G401.6 (cell line): ENCODE data around the gene KIR2DL1.
"Not testable (repeated sequence)": the region's sequence is repeated elsewhere in the genome, so short reads cannot be mapped to it uniquely, and the experiment has no call there.

Source experiments
- FAIRE-seq: peaks from 2 replicates; lab custom pipeline; 2012; peaks lifted over from hg19 to GRCh38; lab: Jason Lieb, UNC

Gene KIR2DL1

DNA sequence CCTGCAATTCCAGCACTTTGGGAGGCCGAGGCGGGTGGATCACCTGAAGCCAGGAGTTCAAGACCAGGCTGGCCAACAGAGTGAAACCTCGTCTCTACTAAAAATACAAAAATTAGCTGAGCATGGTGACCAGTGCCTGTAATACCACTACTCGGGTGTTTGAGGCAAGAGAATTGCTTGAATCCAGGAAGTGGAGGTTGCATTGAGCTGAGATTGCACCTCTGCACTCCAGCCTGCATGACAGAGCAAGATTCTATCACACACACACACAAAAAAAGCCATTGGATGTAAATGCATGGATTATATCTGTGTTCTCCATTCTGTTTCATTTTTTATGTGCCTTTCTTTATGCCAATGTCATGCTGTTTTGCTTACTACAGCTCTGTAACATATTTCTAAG lies 54.8 kb downstream of the KIR2DL1 start:
- FAIRE-seq, result not testable (repeated sequence)

DNA sequence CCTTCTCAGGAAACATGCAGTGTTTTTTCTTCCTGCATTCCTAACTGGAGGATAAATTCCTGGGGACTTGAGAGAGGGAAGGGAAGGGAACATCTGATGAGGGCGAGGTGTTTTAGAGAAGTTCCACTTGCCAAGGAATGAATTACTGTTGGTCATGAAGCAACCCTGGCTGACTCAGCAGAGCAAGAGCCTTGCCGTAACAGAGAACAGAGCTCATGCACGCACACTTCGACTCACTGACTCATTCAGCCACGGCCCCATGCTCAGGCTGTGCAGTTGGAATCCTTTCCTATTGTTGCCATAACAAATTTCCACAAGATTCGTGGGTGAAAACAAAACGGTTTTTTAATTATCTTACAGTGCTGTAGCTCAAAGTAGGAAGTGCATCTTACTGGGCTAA lies 55.7 kb downstream of the KIR2DL1 start:
- FAIRE-seq, result not testable (repeated sequence)

DNA sequence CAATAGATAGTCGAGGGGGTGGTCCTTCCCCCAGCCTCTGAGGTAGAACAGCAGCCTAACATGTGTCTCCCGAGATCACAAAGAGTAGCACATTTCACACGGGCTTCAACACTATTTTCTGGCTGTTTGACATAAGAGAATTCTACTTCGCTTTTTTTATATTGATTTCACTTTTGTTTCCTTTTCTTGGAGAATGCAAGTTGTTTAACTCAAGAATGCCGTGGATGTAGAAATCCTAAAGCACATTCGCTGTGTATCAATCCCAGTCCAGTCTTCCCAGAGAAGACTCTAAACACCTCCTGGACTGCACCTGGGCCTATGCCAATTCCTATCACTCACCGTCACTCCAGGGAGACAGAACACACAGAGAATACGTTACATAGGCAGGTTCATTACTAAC lies 58.5 kb downstream of the KIR2DL1 start:
- FAIRE-seq, result not testable (repeated sequence)

DNA sequence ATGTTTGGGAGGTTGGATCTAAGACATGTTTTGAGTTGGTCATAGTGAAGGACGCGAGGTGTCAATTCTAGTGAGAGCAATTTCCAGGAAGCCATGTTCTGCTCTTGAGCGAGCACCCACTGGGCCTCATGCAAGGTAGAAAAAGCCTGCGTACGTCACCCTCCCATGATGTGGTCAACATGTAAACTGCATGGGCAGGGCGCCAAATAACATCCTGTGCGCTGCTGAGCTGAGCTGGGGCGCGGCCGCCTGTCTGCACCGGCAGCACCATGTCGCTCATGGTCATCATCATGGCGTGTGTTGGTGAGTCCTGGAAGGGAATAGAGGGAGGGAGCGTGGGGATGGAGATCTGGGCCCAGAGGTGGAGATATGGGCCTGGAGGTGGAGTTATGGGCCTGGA lies 62.9 kb downstream of the KIR2DL1 start, which contains the start of gene KIR2DS4:
Gene KIR2DS4, plus strand, starts transcription at position 181 of the 400 bp plus-strand sequence.
- not testable (repeated sequence) for FAIRE-seq
